ENCODE data around the gene ZNF175.

ZNF175 gene

GRCh38 chr19:51632126-51632525, 61.0 kb downstream of the ZNF175 start:
- DNase-seq (ENCODE audit: low read depth) = no peak

DNA sequence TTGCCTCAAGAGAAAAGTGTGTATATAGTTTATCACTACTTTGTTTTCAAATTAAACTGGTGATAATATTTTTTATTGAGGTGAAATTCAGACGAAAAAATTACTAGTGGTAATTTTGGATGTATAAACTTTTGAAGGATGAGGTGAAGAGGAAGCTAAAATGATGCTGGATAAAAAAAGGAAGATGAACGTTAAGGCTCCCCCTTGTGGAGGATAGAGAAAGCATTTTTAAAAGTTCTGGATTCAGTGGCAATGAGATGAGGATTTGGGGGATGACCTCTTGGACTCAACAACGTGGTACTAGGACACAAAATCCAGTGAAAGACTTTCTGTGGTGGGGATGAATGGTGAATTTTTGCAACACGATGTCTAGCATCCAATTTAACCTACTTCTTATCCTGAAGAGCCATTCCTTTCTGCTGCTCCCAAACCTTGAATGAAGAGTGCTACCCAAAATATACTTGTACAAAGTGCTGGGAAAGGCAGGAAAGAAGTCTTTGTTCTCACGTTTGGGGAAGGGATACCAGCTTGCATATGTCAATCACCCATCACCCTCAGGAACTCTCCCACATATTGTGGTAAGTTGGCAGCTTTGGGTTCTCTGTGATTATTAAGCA, 66.4 kb downstream of the ZNF175 start:
- DNase-seq (ENCODE audit: low read depth) = no peak

GRCh38 chr19:51639916-51640315, 68.8 kb downstream of the ZNF175 start:
- no peak for DNase-seq (ENCODE audit: low read depth)

DNA sequence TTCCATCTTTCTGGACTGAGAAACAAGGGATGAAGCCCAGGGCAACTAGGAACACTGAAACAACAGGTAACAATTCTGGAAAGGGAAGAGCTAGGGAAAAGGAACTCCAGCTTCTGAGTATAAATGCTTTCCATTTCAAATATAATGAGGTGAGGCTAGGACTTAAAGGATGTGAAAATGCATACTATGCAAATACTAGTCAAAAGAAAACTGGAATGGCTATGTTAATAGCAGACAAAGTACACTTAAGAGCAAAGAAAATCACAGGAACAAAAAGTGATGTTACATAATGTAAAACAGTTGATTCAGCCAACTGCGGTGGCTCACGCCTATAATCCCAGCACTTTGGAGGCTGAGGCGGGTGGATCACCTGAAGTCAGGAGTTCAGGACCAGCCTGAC, 69.3 kb downstream of the ZNF175 start:
- no peak for DNase-seq (ENCODE audit: low read depth)

DNA sequence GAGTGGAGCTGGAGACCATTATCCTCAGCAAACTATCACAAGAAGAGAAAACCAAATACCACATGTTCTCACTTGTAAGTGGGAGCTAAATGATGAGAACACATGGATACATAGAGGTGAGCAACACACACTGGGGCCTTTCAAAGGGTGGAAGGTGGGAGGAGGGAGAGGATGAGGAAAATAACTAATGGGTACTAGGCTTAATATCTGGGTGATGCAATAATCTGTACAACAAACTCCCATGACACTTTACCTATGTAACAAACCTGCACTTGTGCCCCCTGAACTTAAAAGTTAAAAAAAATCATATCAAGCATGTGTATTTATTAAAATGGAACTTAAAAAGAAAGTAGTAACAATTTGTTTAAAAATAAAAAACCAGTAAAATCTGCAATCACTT, 70.6 kb downstream of the ZNF175 start:
- no peak for DNase-seq (ENCODE audit: low read depth)

All from fibroblast of gingiva (primary cell).